ENCODE results near the gene ALDH5A1.

The ALDH5A1 gene

DNA sequence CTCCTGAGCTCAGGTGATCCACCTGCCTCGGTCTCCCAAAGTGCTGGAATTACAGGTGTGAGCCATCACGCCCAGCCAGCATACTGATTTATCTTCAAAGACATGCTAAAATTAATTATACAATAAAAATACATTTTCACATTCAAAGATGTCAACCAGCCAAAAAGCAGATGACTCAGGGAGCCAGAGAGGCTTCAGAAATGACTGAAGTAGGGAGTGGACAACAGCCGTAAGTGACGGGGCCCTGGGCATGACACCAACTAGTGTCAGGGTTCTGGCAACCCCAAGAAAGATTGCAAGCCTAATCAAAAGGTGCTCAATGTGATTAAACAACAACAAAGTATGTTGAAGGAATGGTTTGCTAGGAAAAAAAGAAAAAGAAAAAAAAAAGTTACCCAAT, 33.8 kb upstream of the ALDH5A1 start:
- no peak overlapping the region for H3K4ac ChIP-seq (ENCODE audit: low read depth, low read length)
- no peaks in the 10 kb centered on the region for H3K79me1 ChIP-seq (ENCODE audit: low read length)
- no CpG with 5 or more reads among the region's 4 CpGs for WGBS (ENCODE audit: extremely low coverage, insufficient coverage, low lambda C conversion rate)
- no peak overlapping the region for H3K9ac ChIP-seq (ENCODE audit: low read length)
- H3K27me3 ChIP-seq (ENCODE audit: insufficient read depth, low read length, poor library complexity) = no peaks in the 10 kb centered on the region
- DNase-seq = no peak
- H2AK5ac ChIP-seq (ENCODE audit: low read length) = no peak overlapping the region
- H4K8ac ChIP-seq (ENCODE audit: low read depth, low read length) = no peak overlapping the region
- H3K56ac ChIP-seq (ENCODE audit: low read length) = no peak overlapping the region
- no peak overlapping the region for H4K5ac ChIP-seq (ENCODE audit: low read length)
- H3K4me2 ChIP-seq (ENCODE audit: low read length) = no peak overlapping the region
- H3K23ac ChIP-seq (ENCODE audit: low read length) = no peak overlapping the region
- no peaks in the 10 kb centered on the region for H3K79me2 ChIP-seq (ENCODE audit: control insufficient read depth, insufficient read depth, low read length)
- no peak overlapping the region for H2BK5ac ChIP-seq (ENCODE audit: low read length)
- H3K4me1 ChIP-seq (ENCODE audit: control insufficient read depth, low read depth, low read length) = no peaks in the 10 kb centered on the region
- no peaks in the 10 kb centered on the region for H3K36me3 ChIP-seq (ENCODE audit: control insufficient read depth, insufficient read depth, low read length)
- H3K27ac ChIP-seq (ENCODE audit: low read depth, low read length) = no peak overlapping the region
- H3K18ac ChIP-seq (ENCODE audit: low read length) = no peak overlapping the region
- H2BK15ac ChIP-seq (replicated peaks; ENCODE audit: low read depth) = no peak overlapping the region
- H3K4me3 ChIP-seq (ENCODE audit: low read length) = no peak overlapping the region
- no peak overlapping the region for H2BK120ac ChIP-seq (ENCODE audit: low read depth, low read length)

- H3K4me1 ChIP-seq (ENCODE audit: control insufficient read depth, low read depth, low read length) = no peaks in the 10 kb centered on the region
- DNase-seq = no peak
- no peak overlapping the region for H3K4me2 ChIP-seq (ENCODE audit: low read length)
- no peak overlapping the region for H3K18ac ChIP-seq (ENCODE audit: low read length)
- no peaks in the 10 kb centered on the region for H3K79me1 ChIP-seq (ENCODE audit: low read length)
- H2BK15ac ChIP-seq (replicated peaks; ENCODE audit: low read depth) = no peak overlapping the region
- H3K56ac ChIP-seq (ENCODE audit: low read length) = no peak overlapping the region
- no CpG with 5 or more reads among the region's 11 CpGs for WGBS (ENCODE audit: extremely low coverage, insufficient coverage, low lambda C conversion rate)
- H3K23ac ChIP-seq (ENCODE audit: low read length) = no peak overlapping the region
- no peak overlapping the region for H4K8ac ChIP-seq (ENCODE audit: low read depth, low read length)
- no peak overlapping the region for H4K5ac ChIP-seq (ENCODE audit: low read length)
- H2AK5ac ChIP-seq (ENCODE audit: low read length) = no peak overlapping the region
- no peak overlapping the region for H2BK5ac ChIP-seq (ENCODE audit: low read length)
- H3K36me3 ChIP-seq (ENCODE audit: control insufficient read depth, insufficient read depth, low read length) = no peaks in the 10 kb centered on the region
- no peaks in the 10 kb centered on the region for H3K27me3 ChIP-seq (ENCODE audit: insufficient read depth, low read length, poor library complexity)
- H3K79me2 ChIP-seq (ENCODE audit: control insufficient read depth, insufficient read depth, low read length) = no peaks in the 10 kb centered on the region
- H2BK120ac ChIP-seq (ENCODE audit: low read depth, low read length) = no peak overlapping the region
- no peak overlapping the region for H3K9ac ChIP-seq (ENCODE audit: low read length)
- no peak overlapping the region for H3K4ac ChIP-seq (ENCODE audit: low read depth, low read length)
- no peak overlapping the region for H3K27ac ChIP-seq (ENCODE audit: low read depth, low read length)
- no peak overlapping the region for H3K4me3 ChIP-seq (ENCODE audit: low read length)
Measured at GRCh38 chr6:24464253-24465038, 30.3 kb upstream of the ALDH5A1 start.

DNA sequence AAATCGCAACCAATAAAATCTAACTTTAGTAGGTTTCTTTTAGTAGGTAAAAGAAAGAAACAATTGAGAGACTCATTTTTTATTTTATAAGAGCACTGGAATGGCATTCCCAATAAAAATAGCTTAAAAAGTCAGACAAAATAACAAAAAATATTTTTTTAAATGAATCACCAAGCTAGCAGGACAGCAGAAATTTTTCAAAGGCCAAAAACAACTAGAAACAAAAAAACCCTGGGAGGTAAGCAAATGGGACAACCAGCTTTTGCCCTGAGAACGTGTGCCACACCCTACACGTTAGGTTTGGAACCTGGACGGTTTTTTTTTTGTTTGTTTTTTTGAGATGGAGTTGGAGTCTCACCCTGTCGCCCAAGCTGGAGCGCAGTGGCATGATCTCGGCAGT, 25.0 kb upstream of the ALDH5A1 start:
- WGBS (ENCODE audit: extremely low coverage, insufficient coverage, low lambda C conversion rate) = no CpG with 5 or more reads among the region's 7 CpGs
- Histone ChIP-seq H3K27me3 (ENCODE audit: insufficient read depth, low read length, poor library complexity) (no peaks in the 10 kb centered on the region), H3K79me2 (ENCODE audit: control insufficient read depth, insufficient read depth, low read length) (no peaks in the 10 kb centered on the region), H2AK5ac (ENCODE audit: low read length) (no peak overlapping the region), H2BK120ac (ENCODE audit: low read depth, low read length) (no peak overlapping the region), H2BK15ac (replicated peaks; ENCODE audit: low read depth) (no peak overlapping the region), H3K79me1 (ENCODE audit: low read length) (no peaks in the 10 kb centered on the region), H3K4ac (ENCODE audit: low read depth, low read length) (no peak overlapping the region), H3K23ac (ENCODE audit: low read length) (no peak overlapping the region), H4K5ac (ENCODE audit: low read length) (no peak overlapping the region), H3K27ac (ENCODE audit: low read depth, low read length) (no peak overlapping the region), H4K8ac (ENCODE audit: low read depth, low read length) (no peak overlapping the region), H3K4me2 (ENCODE audit: low read length) (no peak overlapping the region), H2BK5ac (ENCODE audit: low read length) (no peak overlapping the region), H3K4me1 (ENCODE audit: control insufficient read depth, low read depth, low read length) (no peaks in the 10 kb centered on the region), H3K9ac (ENCODE audit: low read length) (no peak overlapping the region), H3K56ac (ENCODE audit: low read length) (no peak overlapping the region), H3K4me3 (ENCODE audit: low read length) (no peak overlapping the region), H3K18ac (ENCODE audit: low read length) (no peak overlapping the region), H3K36me3 (ENCODE audit: control insufficient read depth, insufficient read depth, low read length) (no peaks in the 10 kb centered on the region)
- no peak for DNase-seq

GRCh38 chr6:24472181-24472580, 22.6 kb upstream of the ALDH5A1 start:
- Histone ChIP-seq H4K5ac (ENCODE audit: low read length) (no peak overlapping the region), H4K8ac (ENCODE audit: low read depth, low read length) (no peak overlapping the region), H3K9ac (ENCODE audit: low read length) (no peak overlapping the region), H3K23ac (ENCODE audit: low read length) (no peak overlapping the region), H3K56ac (ENCODE audit: low read length) (no peak overlapping the region), H3K36me3 (ENCODE audit: control insufficient read depth, insufficient read depth, low read length) (no peaks in the 10 kb centered on the region), H3K79me1 (ENCODE audit: low read length) (no peaks in the 10 kb centered on the region), H3K79me2 (ENCODE audit: control insufficient read depth, insufficient read depth, low read length) (no peaks in the 10 kb centered on the region), H2BK120ac (ENCODE audit: low read depth, low read length) (no peak overlapping the region), H2BK15ac (replicated peaks; ENCODE audit: low read depth) (no peak overlapping the region), H3K27me3 (ENCODE audit: insufficient read depth, low read length, poor library complexity) (no peaks in the 10 kb centered on the region), H3K18ac (ENCODE audit: low read length) (no peak overlapping the region), H2AK5ac (ENCODE audit: low read length) (no peak overlapping the region), H3K27ac (ENCODE audit: low read depth, low read length) (no peak overlapping the region), H3K4me1 (ENCODE audit: control insufficient read depth, low read depth, low read length) (no peaks in the 10 kb centered on the region), H3K4me2 (ENCODE audit: low read length) (no peak overlapping the region), H3K4ac (ENCODE audit: low read depth, low read length) (no peak overlapping the region), H3K4me3 (ENCODE audit: low read length) (no peak overlapping the region), H2BK5ac (ENCODE audit: low read length) (no peak overlapping the region)
- DNase-seq = no peak

GRCh38 chr6:24476631-24477030, 18.1 kb upstream of the ALDH5A1 start:
- Histone ChIP-seq H2BK15ac (replicated peaks; ENCODE audit: low read depth) (no peak overlapping the region), H4K8ac (ENCODE audit: low read depth, low read length) (peak overlapping the region; percentile 28), H3K23ac (ENCODE audit: low read length) (no peak overlapping the region), H2BK120ac (ENCODE audit: low read depth, low read length) (no peak overlapping the region), H3K4ac (ENCODE audit: low read depth, low read length) (no peak overlapping the region), H3K36me3 (ENCODE audit: control insufficient read depth, insufficient read depth, low read length) (no peaks in the 10 kb centered on the region), H3K4me2 (ENCODE audit: low read length) (no peak overlapping the region), H3K79me2 (ENCODE audit: control insufficient read depth, insufficient read depth, low read length) (no peaks in the 10 kb centered on the region), H2AK5ac (ENCODE audit: low read length) (no peak overlapping the region), H3K18ac (ENCODE audit: low read length) (no peak overlapping the region), H3K79me1 (ENCODE audit: low read length) (no peaks in the 10 kb centered on the region), H2BK5ac (ENCODE audit: low read length) (no peak overlapping the region), H3K4me1 (ENCODE audit: control insufficient read depth, low read depth, low read length) (no peaks in the 10 kb centered on the region), H3K27ac (ENCODE audit: low read depth, low read length) (no peak overlapping the region), H3K27me3 (ENCODE audit: insufficient read depth, low read length, poor library complexity) (no peaks in the 10 kb centered on the region), H3K4me3 (ENCODE audit: low read length) (no peak overlapping the region), H3K9ac (ENCODE audit: low read length) (no peak overlapping the region), H3K56ac (ENCODE audit: low read length) (no peak overlapping the region), H4K5ac (ENCODE audit: low read length) (no peak overlapping the region)
- no CpG with 5 or more reads among the region's 6 CpGs for WGBS (ENCODE audit: extremely low coverage, insufficient coverage, low lambda C conversion rate)
- no peak for DNase-seq

DNA sequence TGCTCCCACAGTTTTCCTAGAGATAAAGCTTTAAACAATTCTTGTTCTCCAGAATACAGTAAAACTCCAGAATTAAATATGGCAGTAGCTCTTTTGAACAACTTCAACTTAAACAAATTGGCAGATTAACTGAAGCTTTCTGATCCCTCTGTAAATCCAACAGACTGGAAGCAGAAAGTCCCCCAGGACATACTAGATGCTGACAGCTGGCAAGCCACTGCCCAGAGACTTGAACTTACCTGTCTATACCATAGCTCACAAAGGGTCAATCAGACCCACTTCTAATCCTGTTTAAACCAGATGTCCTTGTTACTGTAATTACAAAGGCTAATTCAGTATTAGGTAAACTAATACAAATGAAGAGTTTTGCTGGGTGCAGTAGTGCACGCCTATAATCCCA, 17.7 kb upstream of the ALDH5A1 start:
- H3K27ac ChIP-seq (ENCODE audit: low read depth, low read length) = no peak overlapping the region
- no peaks in the 10 kb centered on the region for H3K36me3 ChIP-seq (ENCODE audit: control insufficient read depth, insufficient read depth, low read length)
- no peak overlapping the region for H3K4me3 ChIP-seq (ENCODE audit: low read length)
- no peaks in the 10 kb centered on the region for H3K27me3 ChIP-seq (ENCODE audit: insufficient read depth, low read length, poor library complexity)
- no peak overlapping the region for H2AK5ac ChIP-seq (ENCODE audit: low read length)
- H3K23ac ChIP-seq (ENCODE audit: low read length) = no peak overlapping the region
- H2BK15ac ChIP-seq (replicated peaks; ENCODE audit: low read depth) = no peak overlapping the region
- H3K79me1 ChIP-seq (ENCODE audit: low read length) = no peaks in the 10 kb centered on the region
- H4K5ac ChIP-seq (ENCODE audit: low read length) = no peak overlapping the region
- H3K4me1 ChIP-seq (ENCODE audit: control insufficient read depth, low read depth, low read length) = no peaks in the 10 kb centered on the region
- no peaks in the 10 kb centered on the region for H3K79me2 ChIP-seq (ENCODE audit: control insufficient read depth, insufficient read depth, low read length)
- no peak overlapping the region for H3K18ac ChIP-seq (ENCODE audit: low read length)
- no peak overlapping the region for H3K56ac ChIP-seq (ENCODE audit: low read length)
- H3K4me2 ChIP-seq (ENCODE audit: low read length) = no peak overlapping the region
- no peak overlapping the region for H3K4ac ChIP-seq (ENCODE audit: low read depth, low read length)
- H4K8ac ChIP-seq (ENCODE audit: low read depth, low read length) = no peak overlapping the region
- no peak overlapping the region for H2BK5ac ChIP-seq (ENCODE audit: low read length)
- no peak for DNase-seq
- H3K9ac ChIP-seq (ENCODE audit: low read length) = no peak overlapping the region
- H2BK120ac ChIP-seq (ENCODE audit: low read depth, low read length) = no peak overlapping the region
- no CpG with 5 or more reads among the region's 1 CpG for WGBS (ENCODE audit: extremely low coverage, insufficient coverage, low lambda C conversion rate)

Measured in mesendoderm (in vitro differentiated cells).